ENCODE data around the gene SLC35E1.

DNA sequence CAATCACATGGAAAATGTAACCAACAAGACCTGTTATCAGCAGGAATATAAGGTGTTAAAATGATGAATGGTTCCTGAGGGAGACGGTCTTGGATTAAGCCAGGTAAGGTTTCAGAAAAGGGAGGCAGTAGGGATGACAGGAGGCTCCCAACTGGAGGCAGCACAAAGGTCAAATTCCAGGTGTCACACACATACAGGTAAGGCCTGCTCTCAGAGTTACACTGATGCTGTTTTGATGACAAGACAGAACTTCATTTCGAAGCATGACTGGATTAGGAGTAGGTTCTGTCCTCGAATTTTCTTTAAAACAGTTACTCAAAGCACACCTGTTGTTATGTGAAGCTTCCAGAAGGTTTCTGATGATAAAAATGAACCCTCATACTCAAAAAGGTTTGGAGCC is 48.4 kb upstream of the SLC35E1 start:
- TF ChIP-seq, protein P1, sequence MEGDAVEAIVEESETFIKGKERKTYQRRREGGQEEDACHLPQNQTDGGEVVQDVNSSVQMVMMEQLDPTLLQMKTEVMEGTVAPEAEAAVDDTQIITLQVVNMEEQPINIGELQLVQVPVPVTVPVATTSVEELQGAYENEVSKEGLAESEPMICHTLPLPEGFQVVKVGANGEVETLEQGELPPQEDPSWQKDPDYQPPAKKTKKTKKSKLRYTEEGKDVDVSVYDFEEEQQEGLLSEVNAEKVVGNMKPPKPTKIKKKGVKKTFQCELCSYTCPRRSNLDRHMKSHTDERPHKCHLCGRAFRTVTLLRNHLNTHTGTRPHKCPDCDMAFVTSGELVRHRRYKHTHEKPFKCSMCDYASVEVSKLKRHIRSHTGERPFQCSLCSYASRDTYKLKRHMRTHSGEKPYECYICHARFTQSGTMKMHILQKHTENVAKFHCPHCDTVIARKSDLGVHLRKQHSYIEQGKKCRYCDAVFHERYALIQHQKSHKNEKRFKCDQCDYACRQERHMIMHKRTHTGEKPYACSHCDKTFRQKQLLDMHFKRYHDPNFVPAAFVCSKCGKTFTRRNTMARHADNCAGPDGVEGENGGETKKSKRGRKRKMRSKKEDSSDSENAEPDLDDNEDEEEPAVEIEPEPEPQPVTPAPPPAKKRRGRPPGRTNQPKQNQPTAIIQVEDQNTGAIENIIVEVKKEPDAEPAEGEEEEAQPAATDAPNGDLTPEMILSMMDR (conservative IDR thresholded peaks at IDR 0.05; ENCODE audit: low read depth, low read length) = no peak
- no peak for TF ChIP-seq EZH2 (IDR thresholded peaks at IDR 0.05; ENCODE audit: borderline replicate concordance, low read depth, low read length, poor library complexity, severe bottlenecking)
